AG04450 (cell line): ENCODE results near the gene TFDP1. TPM values are rescaled to one million over a fixed set of nuclear protein-coding genes. Genes with fewer than 3 reads are reported as not detected.

ENCODE experiments used
- CTCF ChIA-PET: fragments of 300-600, 350-600 bp; formaldehyde crosslinking; extraction: SDS; loops from one replicate; lab custom pipeline; 2022; ENCODE audit warnings: antibody characterized with exemption, inconsistent platforms; lab: Charles Lee
- POLR2A ChIA-PET: fragments of 350-600 bp; formaldehyde crosslinking; extraction: SDS; loops from one replicate; lab custom pipeline; 2021; ENCODE audit warnings: antibody characterized with exemption, inconsistent platforms; lab: Yijun Ruan, JAX
- DNase-seq: peaks from one replicate; pipeline ENCODE4 v3.0.0-alpha.2; 2011; ENCODE audit warnings: low read depth, low spot score
- H3K27ac ChIP-seq: one replicate; pipeline ENCODE4 v1.5.1; 2012; ENCODE audit warnings: low read depth, low read length, control low read depth
- H3K27me3 ChIP-seq: one replicate; pipeline ENCODE4 v1.6.0; 2012; ENCODE audit warnings: low read length; ENCODE audit not compliant: control insufficient read depth, insufficient read depth
- H3K4me3 ChIP-seq: 2 replicates; pipeline ENCODE4 v1.5.1; 2011; ENCODE audit warnings: mild to moderate bottlenecking, low read depth, low read length, control low read depth
- H3K9me3 ChIP-seq: 2 replicates; pipeline ENCODE4 v1.5.1; 2012; ENCODE audit warnings: low read length; ENCODE audit not compliant: control insufficient read depth, insufficient read depth
- CTCF ChIP-seq: IDR thresholded peaks from 2 replicates; pipeline ENCODE4 v1.5.1; 2011; ENCODE audit warnings: low read depth, low read length, control low read depth, inconsistent platforms
- polyA plus RNA-seq: library from polyadenylated mRNA; depleted of rRNA; stranded (reverse); fragments of >200 nt; gene quantifications from 2 replicates; pipeline ENCODE4 v1.2.3, GENCODE V29; 2011

The TFDP1 gene
- polyA plus RNA-seq, 1 experiment: 79.7 TPM

GRCh38 chr13:113647351-113648215, 63.0 kb downstream of the TFDP1 start:
- DNase-seq: no peak
- Histone ChIP-seq H3K4me3 (no peak overlapping the region), H3K9me3 (no peaks in the 10 kb centered on the region; the same call in none of the 2 replicates), H3K27me3 (no peaks in the 10 kb centered on the region), H3K27ac (no peak overlapping the region)
- no peak for TF ChIP-seq CTCF
- ChIA-PET POLR2A (no interaction called here), CTCF (no interaction called here)

GRCh38 chr13:113648216-113648610, 63.7 kb downstream of the TFDP1 start:
- DNase-seq: no peak
- POLR2A ChIA-PET: no interaction called here
- no peak overlapping the region for H3K4me3 ChIP-seq
- no peaks in the 10 kb centered on the region for H3K27me3 ChIP-seq
- H3K9me3 ChIP-seq: no peaks in the 10 kb centered on the region; the same call in 1 of the 2 replicates
- H3K27ac ChIP-seq: no peak overlapping the region
- CTCF ChIA-PET: no interaction called here
- no peak for TF ChIP-seq CTCF

- no peak for DNase-seq
- POLR2A ChIA-PET: no interaction called here
Measured at GRCh38 chr13:113649212-113649611, 64.7 kb downstream of the TFDP1 start.

GRCh38 chr13:113650275-113650674, 65.7 kb downstream of the TFDP1 start:
- DNase-seq: no peak
- POLR2A ChIA-PET: no interaction called here
- Histone ChIP-seq H3K27ac (no peak overlapping the region), H3K4me3 (no peak overlapping the region), H3K27me3 (no peaks in the 10 kb centered on the region), H3K9me3 (no peaks in the 10 kb centered on the region; the same call in 1 of the 2 replicates)
- TF ChIP-seq CTCF: no peak
- CTCF ChIA-PET: no interaction called here

More at GRCh38 chr13:113649212-113649611, 64.7 kb downstream of the TFDP1 start:
- Histone ChIP-seq H3K9me3 (no peaks in the 10 kb centered on the region; the same call in 1 of the 2 replicates), H3K27me3 (no peaks in the 10 kb centered on the region), H3K4me3 (no peak overlapping the region), H3K27ac (no peak overlapping the region)
- no peak for TF ChIP-seq CTCF
- CTCF ChIA-PET: no interaction called here

GRCh38 chr13:113650731-113651148, 66.2 kb downstream of the TFDP1 start:
- no peaks in the 10 kb centered on the region; the same call in 1 of the 2 replicates for H3K9me3 ChIP-seq
- no peaks in the 10 kb centered on the region for H3K27me3 ChIP-seq
- POLR2A ChIA-PET: no interaction called here
- no peak overlapping the region for H3K27ac ChIP-seq
- TF ChIP-seq CTCF: no peak
- DNase-seq: no peak
- H3K4me3 ChIP-seq: no peak overlapping the region
- CTCF ChIA-PET: no interaction called here
